NOMO-1 treated with DMSO at 0.1 percent for 48 hours (cell line): Measurements from ENCODE around the gene EID2.

ENCODE experiments used
- DNase-seq: peaks from one replicate; lab custom pipeline; 2025; ENCODE audit not compliant: unreplicated experiment; lab: John Stamatoyannopoulos, UW

EID2 gene

DNA sequence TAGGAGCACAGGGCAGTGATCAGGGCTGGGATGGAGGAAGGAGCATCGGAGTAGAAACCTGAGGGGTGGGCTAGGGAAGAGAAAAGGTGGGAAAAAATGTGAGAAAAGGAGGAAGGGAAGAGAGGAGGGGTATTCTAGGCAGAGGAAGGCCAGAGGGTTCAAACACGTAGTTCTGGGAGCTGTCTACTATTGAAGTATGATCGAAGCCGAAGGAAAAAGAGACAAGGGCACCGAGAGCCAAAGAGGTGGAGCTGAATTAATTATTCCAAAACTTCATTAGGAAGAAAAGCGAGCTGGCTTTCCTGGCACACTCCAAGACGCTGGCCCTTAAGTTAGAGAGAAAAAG lies 33.4 kb downstream of the EID2 start:
- DNase-seq: no peak

DNA sequence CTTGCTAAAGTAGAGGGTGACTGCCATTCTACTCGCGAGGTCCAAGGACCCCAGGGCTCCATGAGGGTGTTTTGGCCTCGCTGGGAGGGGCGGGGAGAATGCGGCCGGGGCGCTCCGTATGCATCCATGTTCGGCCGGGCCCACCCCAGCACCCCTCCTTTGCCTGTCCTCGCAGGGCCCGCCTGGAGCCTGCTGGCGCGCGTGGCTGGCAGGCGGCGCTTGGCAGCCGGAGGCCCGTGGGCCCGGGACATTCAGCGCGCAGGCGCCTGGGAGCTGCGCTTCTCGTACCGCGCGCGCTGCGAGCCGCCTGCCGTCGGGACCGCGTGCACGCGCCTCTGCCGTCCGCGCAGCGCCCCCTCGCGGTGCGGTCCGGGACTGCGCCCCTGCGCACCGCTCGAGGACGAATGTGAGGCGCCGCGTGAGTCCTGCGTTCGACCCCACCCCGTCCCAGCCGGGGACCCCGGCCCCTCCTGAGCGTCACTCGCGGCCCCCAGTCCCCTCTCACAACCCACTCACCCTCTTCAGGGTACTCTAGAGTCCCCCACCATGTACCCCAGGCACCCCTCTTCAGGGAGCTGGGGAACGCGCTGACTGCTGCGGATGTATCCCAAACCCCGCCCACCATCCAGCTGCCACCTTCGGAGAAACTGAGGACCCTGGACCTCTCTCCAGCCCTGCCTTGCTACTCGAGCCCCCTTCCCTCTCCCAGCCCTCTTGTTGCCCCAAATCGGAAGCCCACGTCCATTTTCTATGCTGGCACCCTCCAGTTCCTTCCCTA lies 37.1 kb downstream of the EID2 start:
- peak; percentile 53 for DNase-seq

DNA sequence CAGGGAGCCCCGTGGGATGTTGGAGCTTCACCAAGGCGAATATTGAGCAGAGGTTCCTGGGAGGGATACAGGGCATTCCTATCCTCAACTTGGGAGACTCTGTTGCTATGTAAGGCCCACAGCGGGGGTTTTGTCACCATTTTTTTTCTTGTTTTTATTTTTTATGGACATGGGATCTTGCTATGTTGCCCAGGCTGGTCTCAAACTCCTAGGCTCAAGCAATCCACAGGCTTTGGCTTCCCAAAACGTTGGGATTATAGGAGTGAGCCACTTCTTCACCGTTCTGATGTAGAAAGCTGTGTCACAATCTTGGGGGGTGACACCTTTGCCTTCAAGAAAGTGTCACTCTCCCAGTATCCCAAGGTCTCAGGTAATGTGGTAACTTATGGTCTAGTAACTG lies 38.6 kb downstream of the EID2 start:
- no peak for DNase-seq

DNA sequence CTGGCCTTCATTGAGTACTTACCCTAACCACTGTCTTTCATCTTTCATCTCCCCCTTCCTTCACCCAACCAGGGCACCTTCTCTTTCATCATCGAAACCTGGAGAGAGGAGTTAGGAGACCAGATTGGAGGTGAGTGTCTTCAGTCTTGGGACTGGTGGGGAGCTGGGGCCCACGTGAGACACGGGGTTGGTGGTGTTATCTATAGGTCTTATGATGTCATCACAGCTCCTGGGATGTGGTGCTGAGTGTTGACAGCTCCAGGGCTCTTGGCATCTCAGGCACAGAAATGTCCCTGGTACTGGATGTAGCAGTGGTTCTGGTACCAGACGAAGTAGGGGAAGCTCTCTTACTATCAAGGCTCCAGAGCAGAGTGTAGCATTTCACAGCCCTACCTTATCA lies 39.4 kb downstream of the EID2 start:
- DNase-seq: no peak

GRCh38 chr19:39499932-39500331 lies 40.0 kb downstream of the EID2 start:
- DNase-seq: no peak

- DNase-seq: no peak
Measured at GRCh38 chr19:39498798-39499642, 40.9 kb downstream of the EID2 start, which contains the start of gene DLL3. Gene DLL3, plus strand, starts transcription at chr19:39498947. Its CDS starts 28 bp downstream, at chr19:39498975.

DNA sequence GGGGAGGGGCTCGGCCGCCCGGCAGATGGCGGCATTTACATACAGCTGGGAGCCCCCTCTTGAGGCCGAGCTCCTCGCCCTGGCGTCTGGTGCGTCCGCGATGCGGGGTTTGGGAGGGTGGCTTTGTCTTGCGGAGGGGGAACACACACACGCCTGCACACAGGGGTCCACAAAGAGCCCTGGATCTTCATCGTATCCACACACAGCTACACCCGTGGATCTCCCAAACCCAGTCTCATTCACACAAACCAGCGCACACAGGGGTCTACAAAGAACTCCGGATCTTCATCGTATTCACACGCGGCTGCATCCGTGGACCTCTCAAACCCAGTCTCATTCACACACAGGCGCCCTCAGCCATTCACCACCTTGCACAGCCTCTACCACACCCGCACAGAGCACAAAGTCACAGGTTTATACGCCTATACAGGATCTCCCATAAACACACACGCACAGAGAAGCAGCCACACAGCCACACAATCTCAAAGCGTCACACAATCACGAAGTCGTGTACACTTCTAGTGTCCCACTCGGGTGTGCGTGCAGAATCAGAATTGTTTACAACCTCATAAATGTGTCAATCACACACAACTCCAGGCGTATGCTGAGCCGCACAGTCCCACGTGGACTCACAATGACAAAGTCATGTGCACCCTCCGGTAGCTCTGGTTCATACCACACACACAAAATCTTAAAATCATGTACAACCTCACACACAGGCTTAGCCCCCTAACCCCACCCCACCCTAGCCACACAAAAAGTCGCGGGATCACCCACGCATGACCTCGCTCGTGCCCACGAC lies 41.8 kb downstream of the EID2 start:
- peak; percentile 31 for DNase-seq

GRCh38 chr19:39497701-39497995 lies 42.3 kb downstream of the EID2 start:
- DNase-seq: no peak

GRCh38 chr19:39496063-39496462 lies 43.9 kb downstream of the EID2 start:
- DNase-seq: no peak

GRCh38 chr19:39494661-39495060 lies 45.3 kb downstream of the EID2 start:
- no peak for DNase-seq

DNA sequence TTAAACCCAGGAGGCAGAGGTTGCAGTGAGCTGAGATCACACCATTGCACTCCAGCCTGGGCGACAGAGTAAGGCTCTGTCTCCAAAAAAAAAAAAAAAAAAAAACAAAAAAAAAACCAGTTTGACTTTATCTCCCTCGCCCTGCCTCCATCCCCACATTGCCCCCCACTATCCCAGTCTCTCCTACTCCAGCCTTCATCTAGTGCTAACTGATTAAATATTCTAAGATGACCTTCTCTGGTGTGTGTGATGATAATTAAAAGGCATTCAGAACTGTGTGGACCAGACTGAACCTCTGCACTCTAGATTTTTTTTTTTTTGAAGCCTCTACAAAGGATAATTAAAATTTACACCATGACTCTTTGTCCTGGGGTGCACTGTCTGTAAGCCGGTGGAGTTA lies 47.2 kb downstream of the EID2 start:
- DNase-seq: no peak

GRCh38 chr19:39492225-39492624 lies 47.7 kb downstream of the EID2 start:
- DNase-seq: no peak

GRCh38 chr19:39489756-39490155 lies 50.2 kb downstream of the EID2 start:
- DNase-seq: no peak
